Gastrocnemius medialis (tissue), 4 donors: Measurements from ENCODE around the gene MPRIP. TPM values are rescaled to one million over a fixed set of nuclear protein-coding genes. Genes with fewer than 3 reads are reported as not detected.
"Not testable (repeated sequence)": the region's sequence is repeated elsewhere in the genome, so short reads cannot be mapped to it uniquely, and the experiment has no call there.

Experiments used
- ATAC-seq, 2 donors: fragments of 150-250 bp; one replicate each; pipeline ENCODE4 v1.9.1; 2016
- DNase-seq, 2 donors: peaks; one replicate each; pipeline ENCODE4 v3.0.0-alpha.2; 2019
- H3K27ac ChIP-seq, 4 donors: fragments of 200-600 bp; sonication (generic); 1 replicate in 1 of 4; 2 replicates in 3 of 4; pipeline ENCODE4 v1.5.1; 2016 to 2018; ENCODE audit warnings: mild to moderate bottlenecking in 2 of 4, moderate library complexity in 1 of 4
- H3K27me3 ChIP-seq, 3 donors: fragments of 200-600 bp; sonication (generic) in 2 of 3; 1 replicate in 1 of 3; 2 replicates in 2 of 3; pipeline versions ENCODE4 v1.5.1 to v1.6.0; 2016 to 2019; ENCODE audit warnings: mild to moderate bottlenecking in 1 of 3, moderate library complexity in 1 of 3
- H3K36me3 ChIP-seq, 2 donors: fragments of 200-600 bp; sonication (generic) in 1 of 2; one replicate each; pipeline ENCODE4 v1.5.1; 2017 to 2018
- H3K4me1 ChIP-seq, 2 donors: fragments of 200-600 bp; sonication (generic) in 1 of 2; one replicate each; pipeline ENCODE4 v1.5.1; 2016 to 2017; ENCODE audit warnings: mild to moderate bottlenecking in 2 of 2
- H3K4me3 ChIP-seq, 4 donors: fragments of 200-600 bp; sonication (generic) in 3 of 4; 1 replicate in 1 of 4; 2 replicates in 3 of 4; pipeline ENCODE4 v1.5.1; 2016 to 2019; ENCODE audit warnings: mild to moderate bottlenecking in 2 of 4
- H3K9me3 ChIP-seq, 3 donors: fragments of 200-600 bp; sonication (generic) in 2 of 3; 1 replicate in 1 of 3; 2 replicates in 2 of 3; pipeline ENCODE4 v1.5.1; 2016 to 2019
- POLR2A ChIP-seq, 2 donors: fragments of 450-650 bp; IDR thresholded peaks; one replicate each; pipeline ENCODE4 v1.6.1; 2017; ENCODE audit warnings: antibody characterized with exemption in 2 of 2, mild to moderate bottlenecking in 2 of 2, moderate library complexity in 2 of 2
- in situ Hi-C, 4 donors: fragments of 200-750 bp; cut with MboI; loops; one replicate each; pipeline versions ENCODE4 v1.15.0 to v1.8.0; 2017; ENCODE audit warnings: low sequenced_read_pairs in 4 of 4
- intact Hi-C: fragments of 100-400 bp; cut with DNase I; formaldehyde crosslinking; loops from one replicate; pipeline ENCODE4 v1.15.1; 2023; ENCODE audit warnings: low total_unique reads
- total RNA-seq, 4 donors: library from RNA; depleted of rRNA; stranded (reverse); fragments of >200 nt; gene quantifications; one replicate each; pipeline versions ENCODE4 v1.1.0 to v1.2.3, GENCODE V29; 2016
- TF ChIP-seq, protein P1 (sequence below), 5 experiments: fragments of 450-650 bp in 3 of 5; fragments of 200-600 bp in 2 of 5; sonication (generic) in 2 of 5; IDR thresholded peaks in 4 of 5; conservative IDR thresholded peaks in 1 of 5; 1 replicate in 4 of 5; 2 replicates in 1 of 5; pipeline ENCODE4 v1.5.1; 2016 to 2019; ENCODE audit warnings: antibody characterized with exemption in 5 of 5, mild to moderate bottlenecking in 3 of 5, moderate library complexity in 3 of 5

MPRIP gene
- total RNA-seq, 4 donors from 2014 or later: 71.1 to 127 (median 124) TPM

- ATAC-seq (no peak), DNase-seq (no peak)
- no peaks in the 10 kb centered on the region for H3K27me3 ChIP-seq
- H3K9me3 ChIP-seq: no peaks in the 10 kb centered on the region
- no peaks in the 10 kb centered on the region for H3K4me1 ChIP-seq
- H3K27ac ChIP-seq: no peak overlapping the region
- H3K36me3 ChIP-seq: no peaks in the 10 kb centered on the region
- intact Hi-C loops: loop anchor here (2.0 to 10.0 kb wide), 3 partner anchors 125 to 641 kb away; no protein-coding TSS in a partner anchor
- H3K4me3 ChIP-seq: no peak overlapping the region
- in situ Hi-C loops: loop anchor here in 3 of 4 donors (10.0 to 25.0 kb wide), 5 partner anchors 137 to 637 kb away; partner anchors contain the start of gene COPS3 (in 1 of the 3)
- TF ChIP-seq POLR2A (IDR thresholded peaks at IDR 0.05): no peak
- TF ChIP-seq, protein P1, sequence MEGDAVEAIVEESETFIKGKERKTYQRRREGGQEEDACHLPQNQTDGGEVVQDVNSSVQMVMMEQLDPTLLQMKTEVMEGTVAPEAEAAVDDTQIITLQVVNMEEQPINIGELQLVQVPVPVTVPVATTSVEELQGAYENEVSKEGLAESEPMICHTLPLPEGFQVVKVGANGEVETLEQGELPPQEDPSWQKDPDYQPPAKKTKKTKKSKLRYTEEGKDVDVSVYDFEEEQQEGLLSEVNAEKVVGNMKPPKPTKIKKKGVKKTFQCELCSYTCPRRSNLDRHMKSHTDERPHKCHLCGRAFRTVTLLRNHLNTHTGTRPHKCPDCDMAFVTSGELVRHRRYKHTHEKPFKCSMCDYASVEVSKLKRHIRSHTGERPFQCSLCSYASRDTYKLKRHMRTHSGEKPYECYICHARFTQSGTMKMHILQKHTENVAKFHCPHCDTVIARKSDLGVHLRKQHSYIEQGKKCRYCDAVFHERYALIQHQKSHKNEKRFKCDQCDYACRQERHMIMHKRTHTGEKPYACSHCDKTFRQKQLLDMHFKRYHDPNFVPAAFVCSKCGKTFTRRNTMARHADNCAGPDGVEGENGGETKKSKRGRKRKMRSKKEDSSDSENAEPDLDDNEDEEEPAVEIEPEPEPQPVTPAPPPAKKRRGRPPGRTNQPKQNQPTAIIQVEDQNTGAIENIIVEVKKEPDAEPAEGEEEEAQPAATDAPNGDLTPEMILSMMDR (IDR thresholded peaks at IDR 0.05 in 4 of 5, conservative IDR thresholded peaks at IDR 0.05 in 1 of 5): no peak
Observed at GRCh38 chr17:16999931-17000625, 42.2 kb upstream of the MPRIP start.

DNA sequence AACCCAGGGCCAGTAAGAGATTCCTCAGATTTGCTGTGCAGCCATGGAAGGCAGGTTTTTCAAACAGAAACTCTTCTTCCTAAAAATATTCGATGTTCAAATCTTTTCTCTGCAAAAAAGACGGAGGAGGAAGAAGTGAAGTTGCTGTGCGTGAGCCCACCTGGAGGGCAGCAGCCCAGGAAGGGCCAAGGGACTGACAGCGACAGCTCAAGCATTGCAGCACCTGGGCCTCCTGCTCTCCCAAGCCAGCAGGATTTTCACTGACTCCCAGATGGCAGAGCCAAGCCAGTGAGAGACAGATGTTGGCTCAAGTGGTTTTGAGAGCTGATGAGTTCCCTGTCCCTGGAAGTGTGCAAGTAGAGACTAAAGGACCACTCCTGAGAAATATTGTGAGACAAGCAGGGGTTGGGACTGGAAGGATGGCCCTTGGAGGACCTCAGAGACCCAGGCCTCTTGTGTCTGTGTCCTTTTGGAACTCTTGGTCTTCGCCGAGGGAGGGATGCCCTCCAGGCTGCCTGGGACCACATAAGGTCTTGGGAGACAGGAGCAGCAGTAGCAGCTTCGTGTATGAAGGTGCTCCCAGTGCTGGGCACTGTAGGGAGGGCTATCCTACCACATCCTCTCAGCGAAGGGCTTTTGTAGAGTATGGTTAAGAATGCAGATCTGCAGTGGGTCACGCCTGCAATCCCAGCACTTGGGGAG is 41.0 kb upstream of the MPRIP start:
- Histone ChIP-seq H3K4me1 (no peaks in the 10 kb centered on the region), H3K9me3 (no peaks in the 10 kb centered on the region), H3K27ac (no peak overlapping the region), H3K4me3 (no peak overlapping the region), H3K36me3 (no peaks in the 10 kb centered on the region), H3K27me3 (no peaks in the 10 kb centered on the region)
- DNase-seq: no peak
- TF ChIP-seq, protein P1 (IDR thresholded peaks at IDR 0.05 in 4 of 5, conservative IDR thresholded peaks at IDR 0.05 in 1 of 5): no peak
- no peak for TF ChIP-seq POLR2A (IDR thresholded peaks at IDR 0.05)
- intact Hi-C loops (loop anchor here (2.0 to 10.0 kb wide), 3 partner anchors 124 to 640 kb away; no protein-coding TSS in a partner anchor), in situ Hi-C loops (loop anchor here in 1 of 4 donors (25.0 kb wide), 2 partner anchors 136 to 286 kb away; partner anchors contain the start of gene COPS3)
- no peak for ATAC-seq

GRCh38 chr17:17001874-17002520 is 40.3 kb upstream of the MPRIP start:
- intact Hi-C loops: loop anchor here (2.0 to 10.0 kb wide), 3 partner anchors 123 to 639 kb away; no protein-coding TSS in a partner anchor
- peak; percentile 59 to 73 for ATAC-seq
- peak overlapping the region in 2 of 4 donors; percentile 20 to 31 for H3K4me3 ChIP-seq

DNA sequence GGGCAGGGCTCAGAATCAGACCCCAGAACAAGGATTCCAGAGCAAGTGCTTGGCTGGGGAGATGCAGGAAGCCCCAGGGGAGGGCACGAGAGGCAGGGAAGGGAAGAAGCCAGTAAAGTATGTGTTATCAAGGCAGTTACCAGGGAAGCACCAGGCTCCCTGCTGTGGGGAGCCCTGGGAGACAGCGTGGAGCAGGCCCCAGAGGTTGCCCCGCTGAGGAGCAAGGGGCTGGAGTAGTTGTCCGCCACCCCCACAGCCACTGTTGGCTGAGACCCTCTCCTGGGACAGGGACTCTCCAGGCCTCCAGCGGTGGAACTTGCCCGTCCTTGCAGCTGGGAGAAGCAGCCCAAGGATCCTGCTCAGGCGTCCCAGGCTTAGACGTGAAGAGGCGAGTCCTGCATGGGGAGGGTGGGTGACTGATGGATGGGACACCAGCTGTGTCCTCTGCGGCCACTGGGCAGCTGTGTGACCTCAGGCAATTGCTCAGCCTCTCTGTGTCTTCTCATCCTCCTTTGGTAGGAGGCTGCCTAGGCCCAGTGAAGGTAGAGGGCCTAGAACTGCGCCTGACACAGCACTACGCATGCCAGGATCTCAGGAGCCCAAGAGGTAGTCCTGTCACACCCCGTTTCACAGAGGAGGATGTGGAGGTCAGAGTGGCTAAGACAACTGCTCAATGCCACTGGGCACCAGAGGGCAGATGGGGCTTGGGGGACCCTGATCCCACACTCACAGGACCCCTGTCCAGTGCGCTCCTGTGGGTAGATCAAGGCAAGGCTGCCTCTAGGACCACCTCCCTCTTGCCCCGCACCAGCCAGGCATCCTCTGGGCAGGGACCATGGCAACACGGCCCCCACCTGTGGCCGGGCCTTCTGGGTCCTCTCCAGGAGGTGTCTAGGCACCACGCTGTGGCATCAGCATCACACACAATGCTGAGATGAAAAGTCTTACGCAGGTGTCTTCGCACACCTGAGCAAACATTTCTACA is 39.2 kb upstream of the MPRIP start:
- intact Hi-C loops (loop anchor here (5.0 to 10.0 kb wide), 2 partner anchors 122 to 309 kb away; no protein-coding TSS in a partner anchor), in situ Hi-C loops (loop anchor here in 1 of 4 donors (25.0 kb wide), 2 partner anchors 134 to 284 kb away; partner anchors contain the start of gene COPS3)
- not testable (repeated sequence) for H3K4me3 ChIP-seq, H3K4me1 ChIP-seq, H3K36me3 ChIP-seq, H3K9me3 ChIP-seq, H3K27ac ChIP-seq, H3K27me3 ChIP-seq, DNase-seq
- ATAC-seq: peak in 1 of 2 donors; percentile 12

More at GRCh38 chr17:17001874-17002520, 40.3 kb upstream of the MPRIP start:
- Histone ChIP-seq H3K27ac (no peak overlapping the region), H3K36me3 (no peaks in the 10 kb centered on the region), H3K9me3 (no peaks in the 10 kb centered on the region), H3K4me1 (no peaks in the 10 kb centered on the region), H3K27me3 (no peaks in the 10 kb centered on the region)
- no peak for TF ChIP-seq POLR2A (IDR thresholded peaks at IDR 0.05)
- TF ChIP-seq, protein P1 (IDR thresholded peaks at IDR 0.05 in 4 of 5, conservative IDR thresholded peaks at IDR 0.05 in 1 of 5): peak; percentile 86 to 99 (median 96)
- peak; percentile 44 to 65 for DNase-seq
- in situ Hi-C loops: loop anchor here in 1 of 4 donors (25.0 kb wide), 2 partner anchors 135 to 285 kb away; partner anchors contain the start of gene COPS3
